Activated CD8-positive, alpha-beta memory T cell treated with anti-CD3 and anti-CD28 coated beads, Interleukin-2, amount 50 U/mL, for 24 hours (primary cell): ENCODE data around the gene RBM38.
"Not testable (repeated sequence)": the region's sequence is repeated elsewhere in the genome, so short reads cannot be mapped to it uniquely, and the experiment has no call there.

Experiments
- DNase-seq: peaks from one replicate; pipeline ENCODE4 v3.0.0-alpha.2; 2020; ENCODE audit errors: extremely low read depth

The RBM38 gene

DNA sequence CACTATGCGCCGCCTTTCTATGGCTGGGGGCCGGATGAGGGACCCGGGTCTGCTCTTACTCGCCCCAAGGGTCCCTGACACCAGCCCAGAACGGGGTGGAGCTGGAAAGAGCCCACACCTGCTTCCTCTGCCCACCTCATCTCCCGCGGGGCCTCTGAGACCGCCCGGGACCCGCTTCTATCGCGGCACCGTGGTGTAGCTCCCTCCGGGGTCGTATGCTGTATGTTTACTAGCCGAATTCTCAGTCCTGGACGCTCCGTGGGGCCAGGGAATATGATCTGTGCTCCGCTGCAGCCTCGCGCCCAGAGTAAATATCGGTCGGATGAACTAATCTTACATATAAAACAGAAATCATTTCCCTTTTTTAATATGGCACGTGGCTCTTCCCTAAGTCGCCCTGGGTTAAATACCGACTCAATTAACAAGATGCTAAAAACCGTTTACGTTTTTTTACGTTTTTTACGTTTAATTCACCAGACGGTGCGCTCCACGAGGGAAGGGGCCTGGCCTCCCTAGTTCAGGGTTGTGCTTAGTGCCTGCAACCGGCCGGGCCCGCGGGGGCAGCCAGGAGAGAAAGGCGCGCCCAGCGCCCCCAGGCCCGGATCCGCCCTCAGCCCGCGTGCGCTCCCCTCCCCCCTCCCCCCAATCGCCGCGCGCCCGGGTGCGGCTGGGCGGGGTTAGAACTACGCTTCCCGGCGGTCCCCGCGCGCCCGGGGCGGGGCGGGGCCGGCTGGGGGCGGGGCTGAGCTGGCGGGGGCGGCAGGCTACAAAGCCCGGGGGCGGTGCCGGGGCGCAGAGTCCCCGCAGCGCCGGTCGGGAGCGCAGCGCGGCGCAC lies at the start of gene RBM38:
Gene RBM38 (plus strand): TSS at position 793 of the 835 bp plus-strand sequence. CDS start 186 bp downstream, outside the sequence.
- DNase-seq: no peak

- no peak for DNase-seq
Measured at GRCh38 chr20:57341663-57342062, 49.5 kb upstream of the RBM38 start.

GRCh38 chr20:57342829-57343228 lies 48.4 kb upstream of the RBM38 start:
- no peak for DNase-seq

DNA sequence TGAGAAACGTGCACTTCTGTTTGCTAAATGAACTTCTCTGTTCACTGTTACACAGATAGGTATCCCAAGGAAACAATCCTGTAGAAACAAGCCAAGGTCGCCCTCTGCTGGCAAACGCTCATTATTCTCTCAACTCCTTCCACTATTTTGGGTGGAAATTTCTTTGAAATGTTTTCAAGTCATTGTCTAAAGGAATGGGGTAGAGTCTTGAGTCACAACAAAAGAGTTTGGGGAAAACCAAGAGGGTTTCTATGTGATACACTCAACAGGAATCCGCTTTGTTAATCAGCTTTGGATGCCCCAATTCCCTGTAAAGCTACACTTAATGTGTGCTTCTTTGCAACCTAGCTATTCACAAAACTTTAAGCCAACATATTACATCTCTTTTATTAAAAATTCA lies 44.7 kb upstream of the RBM38 start:
- peak; percentile 37 for DNase-seq

DNA sequence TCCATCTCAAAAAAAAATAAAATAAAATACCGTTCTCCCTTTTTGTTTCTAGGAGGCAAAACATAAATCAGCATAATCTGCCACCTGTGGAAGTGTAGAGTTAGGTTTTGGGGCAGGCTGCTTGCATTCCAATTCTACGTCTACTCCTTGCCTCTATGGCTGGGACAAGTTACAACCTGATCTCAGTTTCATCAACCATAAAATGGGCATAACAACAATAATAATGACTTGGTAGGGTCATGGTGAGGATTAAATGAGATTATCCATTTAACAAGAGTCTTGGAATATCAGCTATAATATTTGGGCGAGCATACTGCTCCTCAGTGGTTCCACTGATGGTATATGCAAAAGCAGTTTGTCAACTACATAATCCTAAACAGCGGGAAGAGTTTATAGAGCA lies 43.8 kb upstream of the RBM38 start:
- DNase-seq: no peak

DNA sequence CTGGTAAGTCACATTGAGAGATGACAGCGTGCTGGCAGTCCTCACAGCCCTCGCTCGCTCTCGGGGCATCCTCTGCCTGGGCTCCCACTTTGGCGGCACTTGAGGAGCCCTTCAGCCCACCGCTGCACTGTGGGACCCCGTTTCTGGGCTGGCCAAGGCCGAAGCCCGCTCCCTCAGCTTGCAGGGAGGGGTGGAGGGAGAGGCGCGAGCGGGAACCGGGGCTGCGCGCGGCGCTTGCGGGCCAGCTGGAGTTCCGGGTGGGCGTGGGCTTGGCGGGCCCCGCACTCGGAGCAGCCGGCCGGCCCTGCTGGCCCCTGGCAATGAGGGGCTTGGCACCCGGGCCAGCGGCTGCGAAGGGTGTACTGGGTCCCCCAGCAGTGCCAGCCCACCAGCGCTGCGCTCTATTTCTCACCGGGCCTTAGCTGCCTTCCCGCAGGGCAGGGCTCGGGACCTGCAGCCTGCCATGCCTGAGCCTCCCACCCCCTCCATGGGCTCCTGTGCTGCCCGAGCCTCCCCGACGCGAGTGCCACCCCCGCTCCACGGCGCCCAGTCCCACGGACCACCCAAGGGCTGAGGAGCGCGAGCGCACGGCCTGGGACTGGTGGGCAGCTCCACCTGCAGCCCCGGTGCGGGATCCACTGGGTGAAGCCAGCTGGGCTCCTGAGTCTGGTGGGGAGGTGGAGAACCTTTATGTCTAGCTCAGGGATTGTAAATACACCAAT lies 42.8 kb upstream of the RBM38 start:
- not testable (repeated sequence) for DNase-seq

DNA sequence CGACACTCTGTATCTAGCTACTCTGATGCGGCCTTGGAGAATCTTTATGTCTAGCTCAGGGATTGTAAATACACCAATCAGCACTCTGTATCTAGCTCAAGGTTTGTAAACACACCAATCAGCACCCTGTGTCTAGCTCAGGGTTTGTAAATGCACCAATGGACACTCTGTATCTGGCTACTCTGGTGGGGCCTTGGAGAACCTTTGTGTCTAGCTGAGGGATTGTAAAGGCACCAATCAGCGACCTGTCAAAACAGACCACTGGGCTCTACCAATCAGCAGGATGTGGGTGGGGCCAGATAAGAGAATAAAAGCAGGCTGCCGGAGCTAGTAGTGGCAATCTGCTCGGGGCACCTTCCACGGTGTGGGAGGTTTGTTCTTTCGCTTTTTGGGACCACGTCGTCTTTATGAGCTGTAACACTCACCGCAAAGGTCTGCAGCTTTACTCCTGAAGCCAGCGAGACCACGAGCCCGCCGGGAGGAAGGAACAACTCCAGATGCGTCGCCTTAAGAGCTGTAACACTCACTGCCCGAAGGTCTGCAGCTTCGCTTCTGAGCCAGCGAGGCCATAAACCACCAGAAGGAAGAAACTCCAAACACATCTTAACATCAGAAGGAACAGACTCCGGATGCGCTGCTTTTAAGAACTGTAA lies 42.1 kb upstream of the RBM38 start:
- not testable (repeated sequence) for DNase-seq

GRCh38 chr20:57350081-57350710 lies 41.0 kb upstream of the RBM38 start:
- no peak for DNase-seq

GRCh38 chr20:57350726-57351041 lies 40.5 kb upstream of the RBM38 start:
- DNase-seq: not testable (repeated sequence)

- DNase-seq: peak; percentile 86
Measured at GRCh38 chr20:57351042-57351783, 40.0 kb upstream of the RBM38 start, which contains the start of gene RAE1. Gene RAE1 (plus strand): TSS chr20:57351255. CDS start chr20:57354039, 2,784 bp downstream.

DNA sequence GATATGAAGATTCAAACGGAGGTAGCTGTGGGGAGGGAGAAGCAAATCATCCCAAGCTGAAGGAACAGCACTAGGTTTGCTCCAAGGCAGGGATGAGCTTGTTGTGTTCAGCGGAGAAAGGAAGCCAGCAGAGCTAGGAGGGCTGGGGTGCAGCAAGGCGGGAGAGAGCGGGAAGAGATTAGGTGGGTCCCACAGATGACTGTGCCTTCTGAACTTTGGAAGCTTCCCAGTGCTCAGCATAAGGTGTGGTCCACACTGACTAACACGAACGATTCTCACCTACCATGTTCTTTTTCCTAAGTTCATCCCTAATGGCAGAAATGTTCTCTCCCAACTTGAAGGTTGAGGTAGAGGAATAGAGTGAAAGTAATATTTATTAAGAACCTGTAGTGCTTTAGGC lies 38.9 kb upstream of the RBM38 start:
- no peak for DNase-seq

DNA sequence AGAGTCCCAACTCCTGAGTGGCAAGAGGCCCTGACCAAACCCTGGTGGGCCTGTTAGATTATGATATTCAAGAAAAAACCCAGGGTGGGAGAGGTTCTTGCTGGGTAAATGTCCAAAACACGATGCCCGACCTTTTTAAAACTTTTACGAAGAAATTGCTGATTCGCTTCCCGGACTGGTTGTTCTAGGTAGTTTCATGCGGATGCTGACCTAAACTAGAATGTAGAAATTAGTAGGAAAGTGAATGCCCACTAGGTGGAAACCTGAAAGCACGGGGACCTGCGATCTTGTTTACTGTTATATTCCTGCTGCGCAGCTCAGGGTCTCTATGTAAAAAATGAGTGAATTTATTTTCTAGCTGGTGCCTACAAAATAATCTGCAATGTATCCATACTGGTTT lies 37.8 kb upstream of the RBM38 start:
- no peak for DNase-seq

- no peak for DNase-seq
Measured at GRCh38 chr20:57361517-57361916, 29.7 kb upstream of the RBM38 start.

GRCh38 chr20:57364451-57364850 lies 26.7 kb upstream of the RBM38 start:
- no peak for DNase-seq

DNA sequence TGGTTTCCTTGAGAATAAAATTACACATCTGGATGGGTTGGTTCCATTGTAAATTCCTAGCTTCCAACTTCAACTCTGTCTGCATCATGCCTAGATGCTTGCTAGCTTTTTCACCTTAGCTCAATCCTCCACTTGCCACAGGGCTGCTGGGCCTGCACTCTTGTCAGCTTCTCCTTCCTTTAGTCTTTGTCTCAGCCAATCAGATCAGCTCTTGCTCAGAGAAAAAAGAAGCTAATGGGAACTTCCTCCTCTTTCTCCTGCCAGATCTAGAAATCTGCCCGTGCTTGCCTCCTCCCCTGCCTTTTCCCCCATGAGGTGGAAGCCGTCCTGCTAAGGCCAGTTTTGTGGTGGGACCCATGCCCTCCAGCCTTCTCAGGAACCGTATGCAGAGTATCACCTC lies 21.6 kb upstream of the RBM38 start:
- DNase-seq: no peak

DNA sequence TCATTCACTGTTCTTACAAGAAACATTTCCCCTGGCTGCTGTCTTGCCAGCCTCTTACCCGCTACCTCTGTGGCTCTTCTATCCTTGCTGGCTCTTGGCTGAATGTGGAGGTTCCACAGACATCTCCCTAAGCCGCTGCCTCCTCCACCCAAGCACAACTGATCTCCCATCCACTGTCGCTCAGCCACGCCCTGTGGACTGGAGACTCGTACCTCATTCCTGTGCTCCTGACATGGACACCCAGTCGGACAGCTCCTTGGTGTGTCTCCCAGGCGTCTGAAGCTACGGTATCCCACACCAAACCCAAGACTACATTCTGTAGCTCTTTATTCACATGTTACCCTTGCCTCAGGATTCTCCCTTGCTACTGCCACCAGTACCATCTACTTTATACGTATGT lies 20.9 kb upstream of the RBM38 start:
- DNase-seq: no peak

DNA sequence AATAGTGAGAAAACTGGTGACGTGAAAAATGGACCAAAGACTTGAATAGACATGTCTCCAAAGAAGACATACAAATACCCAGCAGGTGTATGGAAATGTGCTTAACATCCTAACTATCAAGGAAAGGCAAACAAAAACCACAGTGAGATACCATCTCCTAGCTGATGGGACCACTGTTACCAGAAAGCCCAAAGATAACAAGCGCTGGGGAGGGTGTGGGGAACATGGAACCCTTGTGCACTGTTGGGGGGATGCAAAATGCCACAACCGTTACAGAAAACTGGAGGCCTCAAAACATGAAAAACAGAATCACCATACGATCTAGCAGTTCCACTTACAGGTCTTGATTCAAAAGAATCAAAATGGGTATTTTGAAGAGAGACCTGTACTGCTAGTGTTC lies 19.8 kb upstream of the RBM38 start:
- DNase-seq: no peak

DNA sequence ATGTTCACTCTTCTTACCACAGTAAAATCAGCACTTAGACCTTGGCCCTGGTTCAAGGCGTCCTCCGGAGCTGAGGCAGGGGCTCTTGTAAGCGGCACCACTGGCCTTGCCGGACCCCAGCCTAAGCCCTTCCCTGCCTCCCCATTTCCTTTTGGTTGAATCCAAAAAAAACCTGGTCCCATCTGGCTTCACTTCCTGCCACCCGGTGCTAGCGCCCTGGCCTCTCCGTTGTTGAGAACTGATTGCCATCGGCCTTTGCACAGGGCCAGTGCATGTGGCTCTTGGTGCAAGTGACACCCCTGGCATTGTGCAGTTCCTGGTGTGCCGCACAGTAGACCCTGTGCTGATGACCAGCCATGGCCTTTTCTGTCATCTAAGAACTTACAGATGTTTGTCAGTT lies 19.0 kb upstream of the RBM38 start:
- DNase-seq: no peak

GRCh38 chr20:57372581-57373350 lies 18.4 kb upstream of the RBM38 start:
- no peak for DNase-seq

- no peak for DNase-seq
Measured at GRCh38 chr20:57374343-57374930, 16.8 kb upstream of the RBM38 start.
